ENCODE measurements around the gene FBXO47. TPM values are rescaled to one million over a fixed set of nuclear protein-coding genes. Genes with fewer than 3 reads are reported as not detected.
"Not testable (repeated sequence)": the region's sequence is repeated elsewhere in the genome, so short reads cannot be mapped to it uniquely, and the experiment has no call there.

The FBXO47 gene
- total RNA-seq, 1 experiment from 2014 or later: not detected

- Histone ChIP-seq H3K79me2 (ENCODE audit: low read length) (no peaks in the 10 kb centered on the region), H3K27ac (ENCODE audit: low read length) (no peak overlapping the region), H4K20me1 (ENCODE audit: insufficient read depth, low read depth, low read length) (no peaks in the 10 kb centered on the region), H3K9ac (ENCODE audit: low read length) (no peak overlapping the region), H3K4me2 (ENCODE audit: low read depth, low read length, poor library complexity, severe bottlenecking) (no peak overlapping the region), H2AFZ (ENCODE audit: low read length) (no peak overlapping the region), H3K9me2 (replicated peaks; ENCODE audit: insufficient read depth, low read length) (no peaks in the 10 kb centered on the region), H3K9me3 (ENCODE audit: low read length) (no peaks in the 10 kb centered on the region), H3K27me3 (ENCODE audit: low read length) (no peaks in the 10 kb centered on the region), H3K4me3 (ENCODE audit: low read length) (no peak overlapping the region), H3K36me3 (ENCODE audit: insufficient read depth, low read length) (no peaks in the 10 kb centered on the region), H3K4me1 (ENCODE audit: low read length) (peaks cover 11% of the 10 kb centered on the region)
- no peak for DNase-seq
Measured at GRCh38 chr17:38915639-38915995, 51.6 kb downstream of the FBXO47 start.

GRCh38 chr17:38914741-38915638 lies 52.2 kb downstream of the FBXO47 start:
- H3K9ac ChIP-seq (ENCODE audit: low read length): no peak overlapping the region
- no peaks in the 10 kb centered on the region for H3K79me2 ChIP-seq (ENCODE audit: low read length)
- no peaks in the 10 kb centered on the region for H3K36me3 ChIP-seq (ENCODE audit: insufficient read depth, low read length)
- DNase-seq: no peak
- H4K20me1 ChIP-seq (ENCODE audit: insufficient read depth, low read depth, low read length): no peaks in the 10 kb centered on the region
- H3K27me3 ChIP-seq (ENCODE audit: low read length): no peaks in the 10 kb centered on the region
- H3K9me3 ChIP-seq (ENCODE audit: low read length): no peaks in the 10 kb centered on the region
- H3K4me3 ChIP-seq (ENCODE audit: low read length): no peak overlapping the region
- H3K9me2 ChIP-seq (replicated peaks; ENCODE audit: insufficient read depth, low read length): no peaks in the 10 kb centered on the region
- H3K4me2 ChIP-seq (ENCODE audit: low read depth, low read length, poor library complexity, severe bottlenecking): no peak overlapping the region
- no peak overlapping the region for H3K27ac ChIP-seq (ENCODE audit: low read length)
- H3K4me1 ChIP-seq (ENCODE audit: low read length): peaks cover 4% of the 10 kb centered on the region
- no peak overlapping the region for H2AFZ ChIP-seq (ENCODE audit: low read length)

GRCh38 chr17:38912221-38912813 lies 54.9 kb downstream of the FBXO47 start:
- H3K9me2 ChIP-seq (replicated peaks; ENCODE audit: insufficient read depth, low read length): no peaks in the 10 kb centered on the region
- no peak overlapping the region for H3K9ac ChIP-seq (ENCODE audit: low read length)
- H3K27ac ChIP-seq (ENCODE audit: low read length): no peak overlapping the region
- no peaks in the 10 kb centered on the region for H3K4me1 ChIP-seq (ENCODE audit: low read length)
- no peak overlapping the region for H3K4me2 ChIP-seq (ENCODE audit: low read depth, low read length, poor library complexity, severe bottlenecking)
- no peaks in the 10 kb centered on the region for H4K20me1 ChIP-seq (ENCODE audit: insufficient read depth, low read depth, low read length)
- H3K79me2 ChIP-seq (ENCODE audit: low read length): peaks cover 9% of the 10 kb centered on the region; the same call in 1 of the 2 replicates
- H3K4me3 ChIP-seq (ENCODE audit: low read length): no peak overlapping the region
- no peak for DNase-seq
- no peaks in the 10 kb centered on the region for H3K9me3 ChIP-seq (ENCODE audit: low read length)
- no peak overlapping the region for H2AFZ ChIP-seq (ENCODE audit: low read length)
- no peaks in the 10 kb centered on the region for H3K36me3 ChIP-seq (ENCODE audit: insufficient read depth, low read length)
- H3K27me3 ChIP-seq (ENCODE audit: low read length): no peaks in the 10 kb centered on the region

GRCh38 chr17:38911731-38912081 lies 55.5 kb downstream of the FBXO47 start:
- not testable (repeated sequence) for H3K79me2 ChIP-seq (ENCODE audit: low read length); H3K9me3 ChIP-seq (ENCODE audit: low read length); H3K4me3 ChIP-seq (ENCODE audit: low read length); H3K9me2 ChIP-seq (replicated peaks; ENCODE audit: insufficient read depth, low read length); H2AFZ ChIP-seq (ENCODE audit: low read length); H3K27ac ChIP-seq (ENCODE audit: low read length); H4K20me1 ChIP-seq (ENCODE audit: insufficient read depth, low read depth, low read length); DNase-seq; H3K4me2 ChIP-seq (ENCODE audit: low read depth, low read length, poor library complexity, severe bottlenecking); H3K36me3 ChIP-seq (ENCODE audit: insufficient read depth, low read length); H3K4me1 ChIP-seq (ENCODE audit: low read length); H3K9ac ChIP-seq (ENCODE audit: low read length); H3K27me3 ChIP-seq (ENCODE audit: low read length)

GRCh38 chr17:38911081-38911730 lies 56.0 kb downstream of the FBXO47 start:
- peaks cover 6% of the 10 kb centered on the region for H3K4me1 ChIP-seq (ENCODE audit: low read length)
- H3K9ac ChIP-seq (ENCODE audit: low read length): no peak overlapping the region
- no peak overlapping the region for H3K4me3 ChIP-seq (ENCODE audit: low read length)
- no peaks in the 10 kb centered on the region for H3K27me3 ChIP-seq (ENCODE audit: low read length)
- no peak for DNase-seq
- H3K4me2 ChIP-seq (ENCODE audit: low read depth, low read length, poor library complexity, severe bottlenecking): no peak overlapping the region
- H3K9me2 ChIP-seq (replicated peaks; ENCODE audit: insufficient read depth, low read length): no peaks in the 10 kb centered on the region
- no peaks in the 10 kb centered on the region for H4K20me1 ChIP-seq (ENCODE audit: insufficient read depth, low read depth, low read length)
- H2AFZ ChIP-seq (ENCODE audit: low read length): no peak overlapping the region
- no peak overlapping the region for H3K27ac ChIP-seq (ENCODE audit: low read length)
- no peaks in the 10 kb centered on the region for H3K36me3 ChIP-seq (ENCODE audit: insufficient read depth, low read length)
- H3K9me3 ChIP-seq (ENCODE audit: low read length): no peaks in the 10 kb centered on the region
- H3K79me2 ChIP-seq (ENCODE audit: low read length): peaks cover 9% of the 10 kb centered on the region; the same call in 1 of the 2 replicates

GRCh38 chr17:38910325-38910724 lies 56.9 kb downstream of the FBXO47 start:
- Histone ChIP-seq H3K27me3 (ENCODE audit: low read length) (no peaks in the 10 kb centered on the region), H3K9me2 (replicated peaks; ENCODE audit: insufficient read depth, low read length) (no peaks in the 10 kb centered on the region), H3K4me3 (ENCODE audit: low read length) (no peak overlapping the region), H3K4me2 (ENCODE audit: low read depth, low read length, poor library complexity, severe bottlenecking) (no peak overlapping the region), H2AFZ (ENCODE audit: low read length) (no peak overlapping the region), H3K36me3 (ENCODE audit: insufficient read depth, low read length) (no peaks in the 10 kb centered on the region), H3K27ac (ENCODE audit: low read length) (no peak overlapping the region), H3K79me2 (ENCODE audit: low read length) (peaks cover 17% of the 10 kb centered on the region; the same call in 1 of the 2 replicates), H3K9ac (ENCODE audit: low read length) (no peak overlapping the region), H4K20me1 (ENCODE audit: insufficient read depth, low read depth, low read length) (no peaks in the 10 kb centered on the region), H3K4me1 (ENCODE audit: low read length) (peaks cover 14% of the 10 kb centered on the region), H3K9me3 (ENCODE audit: low read length) (no peaks in the 10 kb centered on the region)
- DNase-seq: no peak

- Histone ChIP-seq H3K27me3 (ENCODE audit: low read length) (no peaks in the 10 kb centered on the region), H3K27ac (ENCODE audit: low read length) (no peak overlapping the region), H3K4me2 (ENCODE audit: low read depth, low read length, poor library complexity, severe bottlenecking) (no peak overlapping the region), H3K4me1 (ENCODE audit: low read length) (peaks cover 14% of the 10 kb centered on the region), H3K9me2 (replicated peaks; ENCODE audit: insufficient read depth, low read length) (no peaks in the 10 kb centered on the region), H3K36me3 (ENCODE audit: insufficient read depth, low read length) (peaks cover 7% of the 10 kb centered on the region; the same call in 1 of the 2 replicates), H2AFZ (ENCODE audit: low read length) (no peak overlapping the region), H3K4me3 (ENCODE audit: low read length) (no peak overlapping the region), H3K9me3 (ENCODE audit: low read length) (no peaks in the 10 kb centered on the region), H3K79me2 (ENCODE audit: low read length) (peaks cover 25% of the 10 kb centered on the region), H4K20me1 (ENCODE audit: insufficient read depth, low read depth, low read length) (no peaks in the 10 kb centered on the region), H3K9ac (ENCODE audit: low read length) (no peak overlapping the region)
- DNase-seq: no peak
Measured at GRCh38 chr17:38908676-38909181, 58.5 kb downstream of the FBXO47 start.

All from Karpas-422 (cell line).